KOPT-K1 (cell line): Measurements from ENCODE around the gene TIMM17A.
"Not testable (repeated sequence)": the region's sequence is repeated elsewhere in the genome, so short reads cannot be mapped to it uniquely, and the experiment has no call there.

ENCODE experiments used
- H3K27ac ChIP-seq: fragments of 200-600 bp; sonication (generic); 2 replicates; pipeline ENCODE4 v1.5.1; 2016; ENCODE audit warnings: antibody characterized with exemption, mild to moderate bottlenecking, low read depth, low read length; ENCODE audit not compliant: poor library complexity, severe bottlenecking
- H3K36me3 ChIP-seq: fragments of 200-600 bp; sonication (generic); 2 replicates; pipeline ENCODE4 v1.5.1; 2017; ENCODE audit warnings: antibody characterized with exemption, mild to moderate bottlenecking, low read length, moderate library complexity; ENCODE audit not compliant: insufficient read depth
- H3K9me3 ChIP-seq: fragments of 200-600 bp; sonication (generic); 2 replicates; pipeline ENCODE4 v1.5.1; 2017; ENCODE audit warnings: antibody characterized with exemption, low read length, mild to moderate bottlenecking; ENCODE audit not compliant: insufficient read depth, poor library complexity, severe bottlenecking

Gene TIMM17A

GRCh38 chr1:202013603-202014002 lies 58.3 kb downstream of the TIMM17A start:
- Histone ChIP-seq H3K36me3 (no peaks in the 10 kb centered on the region), H3K27ac (no peak overlapping the region), H3K9me3 (no peaks in the 10 kb centered on the region)

- Histone ChIP-seq H3K9me3 (no peaks in the 10 kb centered on the region), H3K27ac (no peak overlapping the region), H3K36me3 (no peaks in the 10 kb centered on the region)
These were observed 58.8 kb downstream of the TIMM17A start for GRCh38 chr1:202014060-202014459.

- no peak overlapping the region for H3K27ac ChIP-seq
- no peaks in the 10 kb centered on the region for H3K36me3 ChIP-seq
- H3K9me3 ChIP-seq: no peaks in the 10 kb centered on the region
These were observed 59.8 kb downstream of the TIMM17A start for GRCh38 chr1:202014915-202015661.

GRCh38 chr1:202015662-202015937 lies 60.3 kb downstream of the TIMM17A start:
- no peak overlapping the region for H3K27ac ChIP-seq
- no peaks in the 10 kb centered on the region for H3K36me3 ChIP-seq
- no peaks in the 10 kb centered on the region for H3K9me3 ChIP-seq

GRCh38 chr1:202016022-202016810 lies 60.9 kb downstream of the TIMM17A start:
- no peaks in the 10 kb centered on the region for H3K36me3 ChIP-seq
- no peaks in the 10 kb centered on the region for H3K9me3 ChIP-seq
- H3K27ac ChIP-seq: no peak overlapping the region

- H3K27ac ChIP-seq: no peak overlapping the region
- no peaks in the 10 kb centered on the region for H3K36me3 ChIP-seq
- H3K9me3 ChIP-seq: no peaks in the 10 kb centered on the region
These were observed 61.8 kb downstream of the TIMM17A start for GRCh38 chr1:202016811-202017748.

GRCh38 chr1:202017749-202018467 lies 62.6 kb downstream of the TIMM17A start:
- no peaks in the 10 kb centered on the region for H3K36me3 ChIP-seq
- no peaks in the 10 kb centered on the region for H3K9me3 ChIP-seq
- H3K27ac ChIP-seq: no peak overlapping the region

GRCh38 chr1:202018468-202019234 lies 63.3 kb downstream of the TIMM17A start:
- Histone ChIP-seq H3K36me3 (no peaks in the 10 kb centered on the region), H3K9me3 (no peaks in the 10 kb centered on the region), H3K27ac (no peak overlapping the region)

GRCh38 chr1:202019235-202019558 lies 63.9 kb downstream of the TIMM17A start:
- H3K9me3 ChIP-seq, H3K27ac ChIP-seq, H3K36me3 ChIP-seq: not testable (repeated sequence)
